ENCODE data around the gene SHISA7.
A peak's percentile ranks its signal among the peaks of the same experiment; 100 is the strongest.

Gene SHISA7

GRCh38 chr19:55384920-55385723 is 58.0 kb downstream of the SHISA7 start:
- no peaks in the 10 kb centered on the region for H3K27me3 ChIP-seq
- peak overlapping the region; percentile 96 for H3K27ac ChIP-seq
- peak overlapping the region; percentile 99 for H3K9ac ChIP-seq
- H3K36me3 ChIP-seq = peaks cover 38% of the 10 kb centered on the region
- no peaks in the 10 kb centered on the region for H3K9me3 ChIP-seq
- H3K4me2 ChIP-seq = peak overlapping the region; percentile 99
- no peak for TF ChIP-seq Cebpa-rat (IDR thresholded peaks at IDR 0.05)
- H3K4me1 ChIP-seq = peaks cover 64% of the 10 kb centered on the region
- peaks cover 44% of the 10 kb centered on the region for H4K20me1 ChIP-seq
- H3K4me3 ChIP-seq = peak overlapping the region; percentile 92

- H3K4me2 ChIP-seq = peak within 1 kb of the TSS; percentile 99
- H3K27ac ChIP-seq = peak within 1 kb of the TSS; percentile 96
- H3K4me3 ChIP-seq = peak within 1 kb of the TSS; percentile 92
- H3K4me1 ChIP-seq = peaks cover 56% of the 10 kb centered on the region
- no peaks in the 10 kb centered on the region for H3K27me3 ChIP-seq
- TF ChIP-seq Cebpa-rat (IDR thresholded peaks at IDR 0.05) = no peak
- peaks cover 36% of the 10 kb centered on the region for H4K20me1 ChIP-seq
- H3K36me3 ChIP-seq = peaks cover 30% of the 10 kb centered on the region
- peak within 1 kb of the TSS; percentile 99 for H3K9ac ChIP-seq
- H3K9me3 ChIP-seq = no peaks in the 10 kb centered on the region
Observed at GRCh38 chr19:55384131-55384919, 58.8 kb downstream of the SHISA7 start, which contains the start of gene TMEM238. TMEM238 (minus strand) TSS chr19:55384292; CDS start chr19:55384259, 33 bp downstream.

- peak overlapping the region; percentile 96 for H3K27ac ChIP-seq
- H3K9ac ChIP-seq = peak overlapping the region; percentile 99
- peaks cover 48% of the 10 kb centered on the region for H3K4me1 ChIP-seq
- no peak for TF ChIP-seq Cebpa-rat (IDR thresholded peaks at IDR 0.05)
- H3K36me3 ChIP-seq = peaks cover 22% of the 10 kb centered on the region
- peak overlapping the region; percentile 99 for H3K4me2 ChIP-seq
- peak overlapping the region; percentile 92 for H3K4me3 ChIP-seq
- no peaks in the 10 kb centered on the region for H3K27me3 ChIP-seq
- peaks cover 27% of the 10 kb centered on the region for H4K20me1 ChIP-seq
- H3K9me3 ChIP-seq = no peaks in the 10 kb centered on the region
Observed at GRCh38 chr19:55383279-55384130, 59.6 kb downstream of the SHISA7 start.

- no peaks in the 10 kb centered on the region for H3K9me3 ChIP-seq
- TF ChIP-seq Cebpa-rat (IDR thresholded peaks at IDR 0.05) = no peak
- H3K27ac ChIP-seq = peak overlapping the region; percentile 96
- H3K4me2 ChIP-seq = peak overlapping the region; percentile 99
- peak overlapping the region; percentile 92 for H3K4me3 ChIP-seq
- H3K36me3 ChIP-seq = peaks cover 13% of the 10 kb centered on the region
- H3K4me1 ChIP-seq = peaks cover 39% of the 10 kb centered on the region
- peaks cover 4% of the 10 kb centered on the region for H3K27me3 ChIP-seq
- H4K20me1 ChIP-seq = peaks cover 18% of the 10 kb centered on the region
- peak overlapping the region; percentile 99 for H3K9ac ChIP-seq
Observed at GRCh38 chr19:55382522-55383054, 60.5 kb downstream of the SHISA7 start.

- TF ChIP-seq Cebpa-rat (IDR thresholded peaks at IDR 0.05) = no peak
- no peak overlapping the region for H3K27ac ChIP-seq
- H3K36me3 ChIP-seq = peaks cover 7% of the 10 kb centered on the region
- H3K9me3 ChIP-seq = no peaks in the 10 kb centered on the region
- peaks cover 7% of the 10 kb centered on the region for H3K27me3 ChIP-seq
- H3K9ac ChIP-seq = no peak overlapping the region
- H3K4me3 ChIP-seq = no peak overlapping the region
- peaks cover 33% of the 10 kb centered on the region for H3K4me1 ChIP-seq
- peaks cover 12% of the 10 kb centered on the region for H4K20me1 ChIP-seq
- H3K4me2 ChIP-seq = peak overlapping the region; percentile 99
Observed at GRCh38 chr19:55382013-55382412, 61.1 kb downstream of the SHISA7 start.

GRCh38 chr19:55379174-55379573 is 63.9 kb downstream of the SHISA7 start:
- H3K9me3 ChIP-seq = no peaks in the 10 kb centered on the region
- H3K27ac ChIP-seq = no peak overlapping the region
- H4K20me1 ChIP-seq = no peaks in the 10 kb centered on the region
- H3K4me1 ChIP-seq = peaks cover 22% of the 10 kb centered on the region
- no peak overlapping the region for H3K4me3 ChIP-seq
- TF ChIP-seq Cebpa-rat (IDR thresholded peaks at IDR 0.05) = no peak
- no peak overlapping the region for H3K4me2 ChIP-seq
- H3K9ac ChIP-seq = no peak overlapping the region
- H3K27me3 ChIP-seq = peaks cover 25% of the 10 kb centered on the region
- H3K36me3 ChIP-seq = no peaks in the 10 kb centered on the region

Measured in BLaER1 (cell line).